Sigmoid colon (tissue), 7 donors: ENCODE results near the gene PTPN13. TPM values are rescaled to one million over a fixed set of nuclear protein-coding genes. Genes with fewer than 3 reads are reported as not detected.

ENCODE experiments used
- DNase-seq: peaks from one replicate; pipeline ENCODE4 v3.0.0-alpha.2; 2019
- H3K27ac ChIP-seq, 4 donors: fragments of 200-600 bp; sonication (generic); one replicate each; pipeline ENCODE4 v1.5.1; 2016 to 2019; ENCODE audit warnings: mild to moderate bottlenecking in 1 of 4
- H3K27me3 ChIP-seq, 3 donors: fragments of 200-600 bp; sonication (generic); one replicate each; pipeline ENCODE4 v1.5.1; 2019; ENCODE audit warnings: mild to moderate bottlenecking in 1 of 3
- H3K36me3 ChIP-seq, 4 donors: fragments of 200-600 bp; sonication (generic); one replicate each; pipeline ENCODE4 v1.5.1; 2016 to 2019
- H3K4me1 ChIP-seq, 4 donors: fragments of 200-600 bp; sonication (generic); one replicate each; pipeline ENCODE4 v1.5.1; 2017 to 2019
- H3K4me3 ChIP-seq, 4 donors: fragments of 200-600 bp; sonication (generic); one replicate each; pipeline ENCODE4 v1.5.1; 2017 to 2019; ENCODE audit warnings: mild to moderate bottlenecking in 2 of 4, moderate library complexity in 1 of 4
- H3K9me3 ChIP-seq, 4 donors: fragments of 200-600 bp in 3 of 4; sonication (generic) in 3 of 4; one replicate each; pipeline versions ENCODE4 v1.5.1 to v1.6.1; 2013 to 2019
- EP300 ChIP-seq, 4 donors: sonication (generic); formaldehyde crosslinking; IDR thresholded peaks; one replicate each; pipeline ENCODE4 v1.6.1; 2017; ENCODE audit warnings: antibody characterized with exemption in 4 of 4
- POLR2A ChIP-seq, 2 donors: fragments of 450-650 bp; IDR thresholded peaks; one replicate each; pipeline ENCODE4 v1.6.1; 2016; ENCODE audit warnings: antibody characterized with exemption in 2 of 2, mild to moderate bottlenecking in 2 of 2, moderate library complexity in 2 of 2
- POLR2AphosphoS5 ChIP-seq, 4 donors: sonication (generic); formaldehyde crosslinking; IDR thresholded peaks; one replicate each; pipeline ENCODE4 v1.6.1; 2017; ENCODE audit warnings: antibody characterized with exemption in 4 of 4
- WGBS, 2 donors: extraction: QIAGEN DNeasy Blood & Tissue Kit; methylation state at CpG; one replicate each; pipeline ENCODE4 v1.1.7; 2013; 5-methylcytosine and 5-hydroxymethylcytosine counted together
- intact Hi-C: fragments of 100-400 bp; cut with DNase I; formaldehyde crosslinking; loops from one replicate; pipeline ENCODE4 v1.15.1; 2023
- polyA plus RNA-seq, 3 donors: library from polyadenylated mRNA; stranded (reverse); fragments of 200-250 nt; gene quantifications; one replicate each; pipeline ENCODE4 v1.2.3, GENCODE V29; 2013
- total RNA-seq, 4 donors: library from RNA; depleted of rRNA; stranded (reverse); fragments of >200 nt; gene quantifications; one replicate each; pipeline ENCODE4 v1.1.0, GENCODE V29; 2016
- TF ChIP-seq, protein P1 (sequence below), 4 experiments: fragments of 450-650 bp in 3 of 4; fragments of 200-600 bp in 1 of 4; IDR thresholded peaks; one replicate each; pipeline ENCODE4 v1.5.1; 2016 to 2019; ENCODE audit warnings: antibody characterized with exemption in 4 of 4, mild to moderate bottlenecking in 3 of 4, moderate library complexity in 2 of 4
- donor health status: healthy with polysubstance abuse.
- donor health status: Bipolar disorder and iron deficiency.
- donor health status: healthy.

Gene PTPN13
- total and polyA plus RNA-seq, 7 donors = 0.60 to 16.1 (median 9.9) TPM

GRCh38 chr4:86633854-86634253 is 39.7 kb downstream of the PTPN13 start:
- Histone ChIP-seq H3K36me3 (peaks cover 0 to 6% (median 3%) of the 10 kb centered on the region in 4 donors), H3K4me1 (no peaks in the 10 kb centered on the region), H3K27ac (no peak overlapping the region), H3K9me3 (no peaks in the 10 kb centered on the region), H3K4me3 (peak overlapping the region in 1 of 4 donors; percentile 6), H3K27me3 (no peaks in the 10 kb centered on the region)
- WGBS, 2 donors = 46 to 51% methylated on average over 2 of the region's 2 CpGs
- TF ChIP-seq EP300 (IDR thresholded peaks at IDR 0.05) (no peak), POLR2A (IDR thresholded peaks at IDR 0.05) (no peak), POLR2AphosphoS5 (IDR thresholded peaks at IDR 0.05) (no peak)
- TF ChIP-seq, protein P1, sequence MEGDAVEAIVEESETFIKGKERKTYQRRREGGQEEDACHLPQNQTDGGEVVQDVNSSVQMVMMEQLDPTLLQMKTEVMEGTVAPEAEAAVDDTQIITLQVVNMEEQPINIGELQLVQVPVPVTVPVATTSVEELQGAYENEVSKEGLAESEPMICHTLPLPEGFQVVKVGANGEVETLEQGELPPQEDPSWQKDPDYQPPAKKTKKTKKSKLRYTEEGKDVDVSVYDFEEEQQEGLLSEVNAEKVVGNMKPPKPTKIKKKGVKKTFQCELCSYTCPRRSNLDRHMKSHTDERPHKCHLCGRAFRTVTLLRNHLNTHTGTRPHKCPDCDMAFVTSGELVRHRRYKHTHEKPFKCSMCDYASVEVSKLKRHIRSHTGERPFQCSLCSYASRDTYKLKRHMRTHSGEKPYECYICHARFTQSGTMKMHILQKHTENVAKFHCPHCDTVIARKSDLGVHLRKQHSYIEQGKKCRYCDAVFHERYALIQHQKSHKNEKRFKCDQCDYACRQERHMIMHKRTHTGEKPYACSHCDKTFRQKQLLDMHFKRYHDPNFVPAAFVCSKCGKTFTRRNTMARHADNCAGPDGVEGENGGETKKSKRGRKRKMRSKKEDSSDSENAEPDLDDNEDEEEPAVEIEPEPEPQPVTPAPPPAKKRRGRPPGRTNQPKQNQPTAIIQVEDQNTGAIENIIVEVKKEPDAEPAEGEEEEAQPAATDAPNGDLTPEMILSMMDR (IDR thresholded peaks at IDR 0.05) = no peak
- intact Hi-C loops = no loop called here
- DNase-seq = no peak

- TF ChIP-seq, protein P1 (IDR thresholded peaks at IDR 0.05) = no peak
- TF ChIP-seq POLR2AphosphoS5 (IDR thresholded peaks at IDR 0.05) (no peak), EP300 (IDR thresholded peaks at IDR 0.05) (no peak), POLR2A (IDR thresholded peaks at IDR 0.05) (no peak)
- Histone ChIP-seq H3K36me3 (peaks cover 0 to 6% (median 3%) of the 10 kb centered on the region in 4 donors), H3K4me1 (no peaks in the 10 kb centered on the region), H3K9me3 (no peaks in the 10 kb centered on the region), H3K27ac (no peak overlapping the region), H3K4me3 (no peak overlapping the region), H3K27me3 (no peaks in the 10 kb centered on the region)
- 53 to 58% methylated on average over 1 of the region's 1 CpG for WGBS, 2 donors
- intact Hi-C loops = no loop called here
- no peak for DNase-seq
Observed at GRCh38 chr4:86640469-86640868, 46.4 kb downstream of the PTPN13 start.

GRCh38 chr4:86641516-86642090 is 47.5 kb downstream of the PTPN13 start:
- Histone ChIP-seq H3K27me3 (no peaks in the 10 kb centered on the region), H3K27ac (no peak overlapping the region), H3K4me1 (no peaks in the 10 kb centered on the region), H3K4me3 (no peak overlapping the region), H3K36me3 (no peaks in the 10 kb centered on the region), H3K9me3 (no peaks in the 10 kb centered on the region)
- intact Hi-C loops = no loop called here
- WGBS, 2 donors = 72 to 79% methylated on average over 3 of the region's 3 CpGs
- DNase-seq = no peak
- TF ChIP-seq, protein P1 (IDR thresholded peaks at IDR 0.05) = no peak
- no peak for TF ChIP-seq POLR2AphosphoS5 (IDR thresholded peaks at IDR 0.05)
- TF ChIP-seq EP300 (IDR thresholded peaks at IDR 0.05) = no peak
- TF ChIP-seq POLR2A (IDR thresholded peaks at IDR 0.05) = no peak

GRCh38 chr4:86644892-86645291 is 50.8 kb downstream of the PTPN13 start:
- intact Hi-C loops = no loop called here
- Histone ChIP-seq H3K9me3 (peaks cover 0 to 10% (median 4%) of the 10 kb centered on the region in 4 donors), H3K4me3 (no peak overlapping the region), H3K27ac (no peak overlapping the region), H3K27me3 (no peaks in the 10 kb centered on the region), H3K4me1 (no peaks in the 10 kb centered on the region), H3K36me3 (no peaks in the 10 kb centered on the region)
- TF ChIP-seq POLR2A (IDR thresholded peaks at IDR 0.05) (no peak), EP300 (IDR thresholded peaks at IDR 0.05) (no peak), POLR2AphosphoS5 (IDR thresholded peaks at IDR 0.05) (no peak)
- no peak for DNase-seq
- WGBS, 2 donors = 85 to 94% methylated on average over 8 of the region's 8 CpGs

DNA sequence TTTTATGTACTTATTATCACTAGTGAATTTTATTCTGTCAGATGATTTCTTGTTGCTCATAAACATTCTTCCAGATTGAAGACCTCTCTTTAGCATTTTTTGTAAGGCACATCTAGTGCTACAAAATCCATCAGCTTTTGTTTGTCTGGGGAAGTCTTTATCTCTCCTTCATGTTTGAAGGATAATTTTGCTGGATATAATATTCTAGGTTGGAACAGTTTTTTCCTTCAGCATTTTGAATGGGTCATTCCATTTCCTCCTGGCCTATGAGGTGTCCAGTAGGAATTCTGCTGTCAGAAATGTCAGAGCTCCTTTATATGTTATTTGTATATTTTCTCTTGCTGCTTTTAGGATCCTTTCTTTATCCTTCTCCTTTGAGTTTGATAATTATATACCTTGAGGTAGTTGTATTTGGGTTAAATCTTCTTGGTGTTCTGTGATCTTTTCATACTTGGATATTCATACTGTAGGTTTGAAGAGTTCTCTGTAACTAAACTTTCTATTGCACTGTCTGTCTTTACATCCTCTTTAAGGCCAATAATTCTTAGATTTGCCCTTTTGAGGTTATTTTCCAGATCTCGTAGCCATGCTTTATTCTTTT is 58.3 kb downstream of the PTPN13 start:
- intact Hi-C loops = no loop called here
- peaks cover 0 to 26% (median 12%) of the 10 kb centered on the region in 4 donors for H3K9me3 ChIP-seq
- TF ChIP-seq POLR2AphosphoS5 (IDR thresholded peaks at IDR 0.05) (no peak), POLR2A (IDR thresholded peaks at IDR 0.05) (no peak), EP300 (IDR thresholded peaks at IDR 0.05) (no peak)
- TF ChIP-seq, protein P1 (IDR thresholded peaks at IDR 0.05) = no peak

More for the DNA sequence above, 58.3 kb downstream of the PTPN13 start:
- no peak for DNase-seq
- Histone ChIP-seq H3K36me3 (no peaks in the 10 kb centered on the region), H3K27me3 (no peaks in the 10 kb centered on the region), H3K4me3 (no peak overlapping the region), H3K4me1 (no peaks in the 10 kb centered on the region), H3K27ac (no peak overlapping the region)
- WGBS, 2 donors = 98% methylated on average over 1 of the region's 1 CpG
